ENCODE results near the gene GSS. TPM values are rescaled to one million over a fixed set of nuclear protein-coding genes. Genes with fewer than 3 reads are reported as not detected.

GSS gene
- total RNA-seq, 1 donor from 2014 or later: 72.5 TPM

GRCh38 chr20:34987288-34988190 is 31.9 kb upstream of the GSS start:
- H3K27me3 Mint-ChIP-seq: peaks cover 29% of the 10 kb centered on the region
- H3K4me1 Mint-ChIP-seq (ENCODE audit: low read depth): peaks cover 17% of the 10 kb centered on the region
- peaks cover 3% of the 10 kb centered on the region for H3K36me3 Mint-ChIP-seq (ENCODE audit: insufficient read depth)
- no peaks in the 10 kb centered on the region for H3K9me3 Mint-ChIP-seq (ENCODE audit: low read depth)
- TF ChIP-seq CTCF (IDR thresholded peaks at IDR 0.05; ENCODE audit: unreplicated experiment): no peak
- H3K27ac Mint-ChIP-seq: peak overlapping the region; percentile 76
- no peak for DNase-seq (ENCODE audit: low spot score, unreplicated experiment)
- H3K4me3 Mint-ChIP-seq (ENCODE audit: low read depth): no peak overlapping the region

- no peak for TF ChIP-seq CTCF (IDR thresholded peaks at IDR 0.05; ENCODE audit: unreplicated experiment)
- peak overlapping the region; percentile 11 for H3K27ac Mint-ChIP-seq
- H3K4me3 Mint-ChIP-seq (ENCODE audit: low read depth): no peak overlapping the region
- H3K36me3 Mint-ChIP-seq (ENCODE audit: insufficient read depth): peaks cover 3% of the 10 kb centered on the region
- H3K4me1 Mint-ChIP-seq (ENCODE audit: low read depth): peaks cover 17% of the 10 kb centered on the region
- no peaks in the 10 kb centered on the region for H3K9me3 Mint-ChIP-seq (ENCODE audit: low read depth)
- peaks cover 30% of the 10 kb centered on the region for H3K27me3 Mint-ChIP-seq
- no peak for DNase-seq (ENCODE audit: low spot score, unreplicated experiment)
Measured at GRCh38 chr20:34986311-34987287, 31.0 kb upstream of the GSS start.

GRCh38 chr20:34985461-34986310 is 30.1 kb upstream of the GSS start:
- H3K4me3 Mint-ChIP-seq (ENCODE audit: low read depth): no peak overlapping the region
- H3K27ac Mint-ChIP-seq: no peak overlapping the region
- peaks cover 17% of the 10 kb centered on the region for H3K4me1 Mint-ChIP-seq (ENCODE audit: low read depth)
- H3K36me3 Mint-ChIP-seq (ENCODE audit: insufficient read depth): no peaks in the 10 kb centered on the region
- no peak for DNase-seq (ENCODE audit: low spot score, unreplicated experiment)
- no peak for TF ChIP-seq CTCF (IDR thresholded peaks at IDR 0.05; ENCODE audit: unreplicated experiment)
- H3K27me3 Mint-ChIP-seq: peaks cover 30% of the 10 kb centered on the region
- H3K9me3 Mint-ChIP-seq (ENCODE audit: low read depth): no peaks in the 10 kb centered on the region

GRCh38 chr20:34984756-34985261 is 29.2 kb upstream of the GSS start:
- no peak overlapping the region for H3K4me3 Mint-ChIP-seq (ENCODE audit: low read depth)
- no peak overlapping the region for H3K27ac Mint-ChIP-seq
- H3K4me1 Mint-ChIP-seq (ENCODE audit: low read depth): peaks cover 17% of the 10 kb centered on the region

More at GRCh38 chr20:34984756-34985261, 29.2 kb upstream of the GSS start:
- Mint-ChIP-seq H3K36me3 (ENCODE audit: insufficient read depth) (no peaks in the 10 kb centered on the region), H3K9me3 (ENCODE audit: low read depth) (no peaks in the 10 kb centered on the region), H3K27me3 (peaks cover 30% of the 10 kb centered on the region)
- TF ChIP-seq CTCF (IDR thresholded peaks at IDR 0.05; ENCODE audit: unreplicated experiment): no peak
- no peak for DNase-seq (ENCODE audit: low spot score, unreplicated experiment)

Measured in progenitor cell of endocrine pancreas (in vitro differentiated cells).